Measurements from ENCODE around the gene CERS6.

Gene CERS6

GRCh38 chr2:168622559-168622958, 166.5 kb downstream of the CERS6 start:
- Histone ChIP-seq H4K8ac (ENCODE audit: low read depth, low read length) (no peak overlapping the region), H2BK120ac (ENCODE audit: low read depth, low read length) (no peak overlapping the region), H2BK15ac (ENCODE audit: low read length) (no peak overlapping the region), H3K36me3 (replicated peaks in 1 of 2; ENCODE audit: control insufficient read depth in 2 of 2, insufficient read depth in 2 of 2, low read length in 2 of 2) (no peaks in the 10 kb centered on the region), H3K4ac (ENCODE audit: low read length) (no peak overlapping the region), H3K4me3 (ENCODE audit: low read length in 2 of 2) (no peak overlapping the region), H3K4me2 (ENCODE audit: insufficient read depth, low read length, poor library complexity, severe bottlenecking) (no peak overlapping the region), H3K9ac (ENCODE audit: low read depth, low read length, poor library complexity) (no peak overlapping the region), H3K27ac (replicated peaks; ENCODE audit: low read length) (no peak overlapping the region), H3K79me1 (ENCODE audit: low read depth, low read length) (peaks cover 2% of the 10 kb centered on the region), H3K9me3 (replicated peaks in 1 of 2; ENCODE audit: control insufficient read depth in 2 of 2, insufficient read depth in 1 of 2, low read depth in 1 of 2, low read length in 2 of 2) (no peaks in the 10 kb centered on the region), H3K14ac (ENCODE audit: low read length) (no peak overlapping the region), H3K27me3 (ENCODE audit: control insufficient read depth in 3 of 3, insufficient read depth in 3 of 3, low read depth in 1 of 3, low read length in 3 of 3) (no peaks in the 10 kb centered on the region), H3K23ac (ENCODE audit: low read depth, low read length, poor library complexity) (no peak overlapping the region), H3K18ac (ENCODE audit: low read length) (no peak overlapping the region), H4K91ac (ENCODE audit: low read depth, low read length, poor library complexity) (no peak overlapping the region), H2AFZ (ENCODE audit: low read length) (no peak overlapping the region), H2BK12ac (ENCODE audit: low read length) (no peak overlapping the region), H2BK5ac (ENCODE audit: low read length) (no peak overlapping the region), H2AK5ac (ENCODE audit: low read depth, low read length) (no peak overlapping the region), H3K4me1 (ENCODE audit: control insufficient read depth in 2 of 2, insufficient read depth in 1 of 2, low read depth in 1 of 2, low read length in 2 of 2) (peaks cover 6 to 7% of the 10 kb centered on the region in 2 donors)
- DNase-seq (ENCODE audit: low spot score): no peak
- WGBS, 2 donors (ENCODE audit: extremely low coverage in 2 of 2, insufficient read length in 2 of 2, insufficient replicate concordance in 1 of 2): no CpG with 5 or more reads among the region's 1 CpG

DNA sequence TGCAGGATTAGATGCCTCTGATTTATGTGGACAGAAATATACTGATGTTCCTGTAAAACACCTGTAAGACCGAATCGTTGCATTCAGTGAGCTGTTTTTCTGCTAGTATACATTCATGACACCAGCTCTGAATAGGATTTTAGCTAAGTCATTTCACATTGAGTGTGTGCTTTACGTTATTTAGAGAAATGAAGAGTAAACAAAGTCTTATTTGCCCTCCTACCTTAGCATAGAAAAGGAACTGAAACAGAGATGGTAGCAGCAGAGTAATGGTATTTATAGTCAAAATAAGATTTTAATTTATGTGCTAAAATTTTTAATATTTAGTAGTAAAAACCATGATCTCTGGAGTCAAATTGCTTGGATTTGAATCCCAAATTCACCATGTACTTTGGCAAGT, 168.0 kb downstream of the CERS6 start:
- H3K14ac ChIP-seq (ENCODE audit: low read length): no peak overlapping the region
- no peak overlapping the region for H2BK5ac ChIP-seq (ENCODE audit: low read length)
- H3K4me2 ChIP-seq (ENCODE audit: insufficient read depth, low read length, poor library complexity, severe bottlenecking): no peak overlapping the region
- H2BK15ac ChIP-seq (ENCODE audit: low read length): no peak overlapping the region
- peaks cover 6 to 7% of the 10 kb centered on the region in 2 donors for H3K4me1 ChIP-seq (ENCODE audit: control insufficient read depth in 2 of 2, insufficient read depth in 1 of 2, low read depth in 1 of 2, low read length in 2 of 2)
- H3K27ac ChIP-seq (replicated peaks; ENCODE audit: low read length): no peak overlapping the region
- no peak for DNase-seq (ENCODE audit: low spot score)
- H4K8ac ChIP-seq (ENCODE audit: low read depth, low read length): no peak overlapping the region
- H4K91ac ChIP-seq (ENCODE audit: low read depth, low read length, poor library complexity): no peak overlapping the region
- H3K4me3 ChIP-seq (ENCODE audit: low read length in 2 of 2): no peak overlapping the region
- peaks cover 3% of the 10 kb centered on the region for H3K79me1 ChIP-seq (ENCODE audit: low read depth, low read length)
- H2AFZ ChIP-seq (ENCODE audit: low read length): no peak overlapping the region
- H3K23ac ChIP-seq (ENCODE audit: low read depth, low read length, poor library complexity): no peak overlapping the region
- no peak overlapping the region for H2BK120ac ChIP-seq (ENCODE audit: low read depth, low read length)
- no peaks in the 10 kb centered on the region for H3K9me3 ChIP-seq (replicated peaks in 1 of 2; ENCODE audit: control insufficient read depth in 2 of 2, insufficient read depth in 1 of 2, low read depth in 1 of 2, low read length in 2 of 2)
- no peak overlapping the region for H3K9ac ChIP-seq (ENCODE audit: low read depth, low read length, poor library complexity)
- H2BK12ac ChIP-seq (ENCODE audit: low read length): no peak overlapping the region
- no peak overlapping the region for H3K18ac ChIP-seq (ENCODE audit: low read length)
- no CpG with 5 or more reads among the region's 3 CpGs for WGBS, 2 donors (ENCODE audit: extremely low coverage in 2 of 2, insufficient read length in 2 of 2, insufficient replicate concordance in 1 of 2)
- H2AK5ac ChIP-seq (ENCODE audit: low read depth, low read length): no peak overlapping the region
- H3K27me3 ChIP-seq (ENCODE audit: control insufficient read depth in 3 of 3, insufficient read depth in 3 of 3, low read depth in 1 of 3, low read length in 3 of 3): no peaks in the 10 kb centered on the region
- H3K4ac ChIP-seq (ENCODE audit: low read length): no peak overlapping the region
- H3K36me3 ChIP-seq (replicated peaks in 1 of 2; ENCODE audit: control insufficient read depth in 2 of 2, insufficient read depth in 2 of 2, low read length in 2 of 2): no peaks in the 10 kb centered on the region

DNA sequence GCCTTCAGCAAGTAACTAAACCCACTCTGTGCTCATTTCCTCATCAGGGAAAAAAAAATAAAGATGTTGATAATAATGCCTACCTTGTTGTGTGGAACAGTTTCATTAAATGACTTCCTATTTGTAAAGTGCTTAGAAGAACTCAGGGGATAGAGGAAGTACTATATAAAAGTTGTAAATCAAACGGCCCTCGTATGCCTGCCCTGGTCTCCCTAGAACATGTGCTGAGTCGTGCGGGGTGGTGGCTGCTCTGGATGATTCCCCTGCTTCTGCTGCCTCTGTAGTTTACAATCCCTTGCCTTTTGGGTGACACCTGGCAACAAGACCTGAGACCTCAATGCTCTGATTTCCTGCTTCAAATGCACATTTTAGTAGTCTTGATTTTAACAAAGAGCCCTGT, 170.0 kb downstream of the CERS6 start:
- no peaks in the 10 kb centered on the region for H3K36me3 ChIP-seq (replicated peaks in 1 of 2; ENCODE audit: control insufficient read depth in 2 of 2, insufficient read depth in 2 of 2, low read length in 2 of 2)
- H2AK5ac ChIP-seq (ENCODE audit: low read depth, low read length): no peak overlapping the region
- H3K27ac ChIP-seq (replicated peaks; ENCODE audit: low read length): no peak overlapping the region
- H3K9ac ChIP-seq (ENCODE audit: low read depth, low read length, poor library complexity): no peak overlapping the region
- no peak overlapping the region for H2BK5ac ChIP-seq (ENCODE audit: low read length)
- H2BK12ac ChIP-seq (ENCODE audit: low read length): no peak overlapping the region
- H3K27me3 ChIP-seq (ENCODE audit: control insufficient read depth in 3 of 3, insufficient read depth in 3 of 3, low read depth in 1 of 3, low read length in 3 of 3): no peaks in the 10 kb centered on the region
- H3K4me1 ChIP-seq (ENCODE audit: control insufficient read depth in 2 of 2, insufficient read depth in 1 of 2, low read depth in 1 of 2, low read length in 2 of 2): peaks cover 6 to 7% of the 10 kb centered on the region in 2 donors
- no peak overlapping the region for H4K91ac ChIP-seq (ENCODE audit: low read depth, low read length, poor library complexity)
- no peak overlapping the region for H3K4me2 ChIP-seq (ENCODE audit: insufficient read depth, low read length, poor library complexity, severe bottlenecking)
- no peak overlapping the region for H2AFZ ChIP-seq (ENCODE audit: low read length)
- no peaks in the 10 kb centered on the region for H3K9me3 ChIP-seq (replicated peaks in 1 of 2; ENCODE audit: control insufficient read depth in 2 of 2, insufficient read depth in 1 of 2, low read depth in 1 of 2, low read length in 2 of 2)
- no peak overlapping the region for H3K4ac ChIP-seq (ENCODE audit: low read length)
- no peak overlapping the region for H2BK15ac ChIP-seq (ENCODE audit: low read length)
- peaks cover 1% of the 10 kb centered on the region for H3K79me1 ChIP-seq (ENCODE audit: low read depth, low read length)
- no peak overlapping the region for H4K8ac ChIP-seq (ENCODE audit: low read depth, low read length)
- H3K23ac ChIP-seq (ENCODE audit: low read depth, low read length, poor library complexity): no peak overlapping the region
- no peak overlapping the region for H3K4me3 ChIP-seq (ENCODE audit: low read length in 2 of 2)
- H2BK120ac ChIP-seq (ENCODE audit: low read depth, low read length): no peak overlapping the region
- no peak for DNase-seq (ENCODE audit: low spot score)
- no peak overlapping the region for H3K14ac ChIP-seq (ENCODE audit: low read length)
- WGBS, 2 donors (ENCODE audit: extremely low coverage in 2 of 2, insufficient read length in 2 of 2, insufficient replicate concordance in 1 of 2): no CpG with 5 or more reads among the region's 4 CpGs
- no peak overlapping the region for H3K18ac ChIP-seq (ENCODE audit: low read length)

DNA sequence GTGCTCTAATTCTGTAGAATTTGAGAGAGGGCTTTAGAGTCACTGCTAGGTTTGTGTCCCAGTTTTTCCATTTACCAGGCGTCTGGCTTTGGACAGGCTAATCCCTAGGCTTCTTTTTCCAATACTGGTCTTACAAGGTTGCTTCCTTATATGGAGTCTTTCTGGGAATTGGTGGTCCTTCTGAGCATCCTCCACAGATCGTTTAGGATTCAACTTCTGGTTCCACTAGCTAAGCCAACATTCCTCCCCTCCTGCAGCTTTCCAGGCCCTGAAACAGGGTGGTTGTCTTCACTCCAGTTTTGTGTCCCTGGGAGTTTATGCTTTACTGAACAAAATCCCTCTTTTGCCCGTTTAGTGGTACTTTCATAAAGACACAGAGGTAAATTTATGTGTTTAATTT, 170.6 kb downstream of the CERS6 start:
- Histone ChIP-seq H3K4me1 (ENCODE audit: control insufficient read depth in 2 of 2, insufficient read depth in 1 of 2, low read depth in 1 of 2, low read length in 2 of 2) (peaks cover 6 to 7% of the 10 kb centered on the region in 2 donors), H4K91ac (ENCODE audit: low read depth, low read length, poor library complexity) (no peak overlapping the region), H3K4me2 (ENCODE audit: insufficient read depth, low read length, poor library complexity, severe bottlenecking) (no peak overlapping the region), H3K27ac (replicated peaks; ENCODE audit: low read length) (peak overlapping the region; percentile 3), H2BK15ac (ENCODE audit: low read length) (no peak overlapping the region), H3K27me3 (ENCODE audit: control insufficient read depth in 3 of 3, insufficient read depth in 3 of 3, low read depth in 1 of 3, low read length in 3 of 3) (no peaks in the 10 kb centered on the region), H3K18ac (ENCODE audit: low read length) (no peak overlapping the region), H3K9ac (ENCODE audit: low read depth, low read length, poor library complexity) (no peak overlapping the region), H3K9me3 (replicated peaks in 1 of 2; ENCODE audit: control insufficient read depth in 2 of 2, insufficient read depth in 1 of 2, low read depth in 1 of 2, low read length in 2 of 2) (no peaks in the 10 kb centered on the region), H3K79me1 (ENCODE audit: low read depth, low read length) (peaks cover 1% of the 10 kb centered on the region), H3K4ac (ENCODE audit: low read length) (no peak overlapping the region), H3K14ac (ENCODE audit: low read length) (no peak overlapping the region), H3K4me3 (ENCODE audit: low read length in 2 of 2) (no peak overlapping the region), H4K8ac (ENCODE audit: low read depth, low read length) (no peak overlapping the region), H2BK120ac (ENCODE audit: low read depth, low read length) (no peak overlapping the region), H2AFZ (ENCODE audit: low read length) (no peak overlapping the region), H2AK5ac (ENCODE audit: low read depth, low read length) (no peak overlapping the region), H2BK12ac (ENCODE audit: low read length) (no peak overlapping the region), H3K36me3 (replicated peaks in 1 of 2; ENCODE audit: control insufficient read depth in 2 of 2, insufficient read depth in 2 of 2, low read length in 2 of 2) (no peaks in the 10 kb centered on the region), H2BK5ac (ENCODE audit: low read length) (no peak overlapping the region), H3K23ac (ENCODE audit: low read depth, low read length, poor library complexity) (no peak overlapping the region)
- no CpG with 5 or more reads among the region's 3 CpGs for WGBS, 2 donors (ENCODE audit: extremely low coverage in 2 of 2, insufficient read length in 2 of 2, insufficient replicate concordance in 1 of 2)
- DNase-seq (ENCODE audit: low spot score): no peak

Measured in neuronal stem cell (in vitro differentiated cells).